Globus pallidus (tissue), 1 donor: ENCODE measurements around the gene ARHGEF40.

Experiments used
- DNase-seq: peaks from one replicate; pipeline ENCODE4 v3.0.0-alpha.2; 2015; ENCODE audit warnings: low spot score

ARHGEF40 gene

GRCh38 chr14:21070083-21070609 lies at the start of gene ARHGEF40:
TSS of gene ARHGEF40 (plus strand) at chr14:21070304. CDS start at chr14:21070397, 93 bp downstream.
- DNase-seq = peak; percentile 84

- no peak for DNase-seq
Measured at GRCh38 chr14:21020977-21021545, 49.0 kb upstream of the ARHGEF40 start.

- no peak for DNase-seq
Measured at GRCh38 chr14:21022686-21023085, 47.4 kb upstream of the ARHGEF40 start.

GRCh38 chr14:21023174-21023573 lies 46.9 kb upstream of the ARHGEF40 start:
- peak; percentile 55 for DNase-seq

- peak; percentile 49 for DNase-seq
Measured at GRCh38 chr14:21023817-21024584, 46.1 kb upstream of the ARHGEF40 start.

GRCh38 chr14:21024585-21025370 lies 45.3 kb upstream of the ARHGEF40 start, which contains the start of gene NDRG2:
TSS of gene NDRG2 (minus strand) at chr14:21025061. CDS start at chr14:21023315, 1,746 bp downstream.
- peak; percentile 88 for DNase-seq

- peak; percentile 91 for DNase-seq
Measured at GRCh38 chr14:21025371-21026273, 44.5 kb upstream of the ARHGEF40 start.

GRCh38 chr14:21026274-21026987 lies 43.7 kb upstream of the ARHGEF40 start:
- DNase-seq = peak; percentile 97

GRCh38 chr14:21026988-21027315 lies 43.2 kb upstream of the ARHGEF40 start:
- no peak for DNase-seq

GRCh38 chr14:21029917-21030316 lies 40.2 kb upstream of the ARHGEF40 start, which contains the start of gene TPPP2:
TSS of gene TPPP2 (plus strand) at chr14:21030217. CDS start at chr14:21030582, 365 bp downstream.
- no peak for DNase-seq

GRCh38 chr14:21030531-21030930 lies 39.6 kb upstream of the ARHGEF40 start:
- DNase-seq = no peak

- DNase-seq = no peak
Measured at GRCh38 chr14:21032326-21033132, 37.6 kb upstream of the ARHGEF40 start.

GRCh38 chr14:21033133-21033698 lies 36.9 kb upstream of the ARHGEF40 start:
- DNase-seq = peak; percentile 43

- no peak for DNase-seq
Measured at GRCh38 chr14:21034707-21035106, 35.4 kb upstream of the ARHGEF40 start, which contains the start of gene RNASE13. TSS of gene RNASE13 (minus strand) at chr14:21034807. CDS start at chr14:21034288, 519 bp downstream.

GRCh38 chr14:21036751-21037150 lies 33.4 kb upstream of the ARHGEF40 start:
- no peak for DNase-seq

- DNase-seq = no peak
Measured at GRCh38 chr14:21037156-21037555, 32.9 kb upstream of the ARHGEF40 start.

- DNase-seq = peak; percentile 93
Measured at GRCh38 chr14:21038441-21039422, 31.4 kb upstream of the ARHGEF40 start.
